GM10266 (cell line): ENCODE results near the gene GAB2.

Experiments
- DNase-seq: peaks from one replicate; pipeline ENCODE4 v3.0.0; 2012; ENCODE audit errors: extremely low spot score
- CTCF ChIP-seq: IDR thresholded peaks from 2 replicates; pipeline ENCODE4 v1.5.1; 2012; ENCODE audit warnings: mild to moderate bottlenecking, low read depth; ENCODE audit not compliant: control insufficient read depth, insufficient read depth; ENCODE audit errors: missing control alignments

GAB2 gene

GRCh38 chr11:78166855-78167469 lies 250.7 kb downstream of the GAB2 start:
- DNase-seq, result no peak

More at GRCh38 chr11:78166855-78167469, 250.7 kb downstream of the GAB2 start:
- TF ChIP-seq CTCF, result no peak
